ENCODE data around the gene TOP3B.

Gene TOP3B

GRCh38 chr22:21982338-21982965 is at the start of gene TOP3B:
TOP3B (minus strand) TSS chr22:21982787; CDS start chr22:21975709, 7,078 bp downstream.
- FAIRE-seq, result no peak

GRCh38 chr22:22031183-22031945 is 48.8 kb upstream of the TOP3B start:
- FAIRE-seq, result no peak

- no peak for FAIRE-seq
Measured at GRCh38 chr22:22030493-22031182, 48.1 kb upstream of the TOP3B start.

- no peak for FAIRE-seq
Measured at GRCh38 chr22:22027955-22028354, 45.4 kb upstream of the TOP3B start.

- no peak for FAIRE-seq
Measured at GRCh38 chr22:22026157-22026831, 43.7 kb upstream of the TOP3B start.

- FAIRE-seq, result no peak
Measured at GRCh38 chr22:22025320-22026156, 43.0 kb upstream of the TOP3B start.

GRCh38 chr22:22024440-22024839 is 41.9 kb upstream of the TOP3B start:
- no peak for FAIRE-seq

GRCh38 chr22:22023581-22024137 is 41.1 kb upstream of the TOP3B start:
- FAIRE-seq, result no peak

- FAIRE-seq, result no peak
Measured at GRCh38 chr22:22022947-22023534, 40.5 kb upstream of the TOP3B start.

- FAIRE-seq, result no peak
Measured at GRCh38 chr22:22022255-22022840, 39.8 kb upstream of the TOP3B start.

GRCh38 chr22:22021162-22021750 is 38.7 kb upstream of the TOP3B start:
- peak; percentile 15 for FAIRE-seq

- FAIRE-seq, result no peak
Measured at GRCh38 chr22:22020425-22020852, 37.9 kb upstream of the TOP3B start.

- no peak for FAIRE-seq
Measured at GRCh38 chr22:22019659-22020424, 37.3 kb upstream of the TOP3B start.

GRCh38 chr22:22018825-22019658 is 36.5 kb upstream of the TOP3B start:
- no peak for FAIRE-seq

GRCh38 chr22:22015631-22016030 is 33.0 kb upstream of the TOP3B start:
- FAIRE-seq, result no peak

- FAIRE-seq, result no peak
Measured at GRCh38 chr22:22014285-22014659, 31.7 kb upstream of the TOP3B start.

- FAIRE-seq, result no peak
Measured at GRCh38 chr22:22013559-22014284, 31.1 kb upstream of the TOP3B start.

GRCh38 chr22:22011964-22012363 is 29.4 kb upstream of the TOP3B start:
- FAIRE-seq, result no peak

Measured in G401.6 (cell line).